ENCODE data around the gene CACNA1C.

DNA sequence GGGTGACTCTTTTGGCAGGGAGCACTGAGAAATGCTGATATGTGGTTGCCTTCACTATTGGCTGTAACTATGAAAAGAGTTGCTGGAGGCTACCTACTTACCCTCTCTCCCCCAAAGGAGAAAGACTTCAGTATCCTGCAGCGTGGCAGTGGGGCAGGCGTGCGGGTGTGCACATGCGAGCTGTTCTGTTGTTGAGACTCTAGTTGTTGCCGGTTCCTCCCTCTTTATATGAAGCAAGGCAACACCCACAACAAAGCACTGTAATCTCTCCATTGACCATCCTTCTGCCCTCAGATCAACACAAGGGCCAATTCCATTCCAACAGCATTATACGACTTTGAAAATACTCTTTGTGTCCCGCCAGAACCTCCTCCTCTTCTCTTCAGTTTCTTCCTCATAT lies 259.4 kb downstream of the CACNA1C start:
- TF ChIP-seq POLR2A (IDR thresholded peaks at IDR 0.05) = no peak
- no peak for TF ChIP-seq EP300 (IDR thresholded peaks at IDR 0.05)

Data from tibial nerve (tissue), 3 donors.